Activated gamma-delta T cell treated with Interleukin-2 at 50 U/mL for 16 hours (primary cell): ENCODE data around the gene SVOP.
"Not testable (repeated sequence)": the region's sequence is repeated elsewhere in the genome, so short reads cannot be mapped to it uniquely, and the experiment has no call there.

ENCODE experiments used
- DNase-seq: peaks from one replicate; pipeline ENCODE4 v3.0.0-alpha.2; 2020

SVOP gene

GRCh38 chr12:109029411-109029810, 8.5 kb upstream of the SVOP start:
- no peak for DNase-seq

- DNase-seq = not testable (repeated sequence)
These were observed 7.8 kb upstream of the SVOP start for GRCh38 chr12:109028624-109029023.

- DNase-seq = no peak
These were observed 6.9 kb upstream of the SVOP start for GRCh38 chr12:109027767-109028166.

- no peak for DNase-seq
These were observed 597 bp downstream of the SVOP start for GRCh38 chr12:109020146-109020795.

GRCh38 chr12:109018296-109018695, 2.6 kb downstream of the SVOP start:
- no peak for DNase-seq

GRCh38 chr12:109016978-109017377, 3.9 kb downstream of the SVOP start:
- DNase-seq = no peak

GRCh38 chr12:109016016-109016415, 4.9 kb downstream of the SVOP start:
- no peak for DNase-seq

- DNase-seq = no peak
These were observed 5.7 kb downstream of the SVOP start for GRCh38 chr12:109014984-109015765.

- no peak for DNase-seq
These were observed 10.6 kb downstream of the SVOP start for GRCh38 chr12:109010259-109010658.

- no peak for DNase-seq
These were observed 11.1 kb downstream of the SVOP start for GRCh38 chr12:109009766-109010165.

- DNase-seq = no peak
These were observed 16.9 kb downstream of the SVOP start for GRCh38 chr12:109004017-109004416.

GRCh38 chr12:108996320-108996719, 24.5 kb downstream of the SVOP start:
- DNase-seq = no peak

GRCh38 chr12:108995370-108995992, 25.4 kb downstream of the SVOP start:
- DNase-seq = no peak

- not testable (repeated sequence) for DNase-seq
These were observed 30.8 kb downstream of the SVOP start for GRCh38 chr12:108990103-108990502.

- no peak for DNase-seq
These were observed 31.5 kb downstream of the SVOP start for GRCh38 chr12:108989376-108989775.

GRCh38 chr12:108985750-108986149, 35.1 kb downstream of the SVOP start:
- no peak for DNase-seq

- DNase-seq = no peak
These were observed 37.6 kb downstream of the SVOP start for GRCh38 chr12:108983227-108983626.

GRCh38 chr12:108982621-108983219, 38.1 kb downstream of the SVOP start:
- DNase-seq = no peak

- DNase-seq = no peak
These were observed 39.0 kb downstream of the SVOP start for GRCh38 chr12:108981835-108982234.

GRCh38 chr12:108980831-108981618, 39.8 kb downstream of the SVOP start:
- DNase-seq = no peak

- DNase-seq = no peak
These were observed 43.5 kb downstream of the SVOP start for GRCh38 chr12:108977360-108977759.

GRCh38 chr12:108975024-108975593, 45.8 kb downstream of the SVOP start:
- DNase-seq = no peak
